Lung (tissue), 12 donors: Measurements from ENCODE around the gene SERPING1. TPM values are rescaled to one million over a fixed set of nuclear protein-coding genes. Genes with fewer than 3 reads are reported as not detected.

Source experiments
- ATAC-seq: fragments of 200-7000 bp; cut with Tn5 transposase; one replicate; pipeline ENCODE4 v1.9.1; 2020; ENCODE audit warnings: moderate number of reproducible peaks; ENCODE audit not compliant: insufficient read depth, low FRiP score
- DNase-seq, 3 donors: peaks; one replicate each; pipeline ENCODE4 v3.0.0-alpha.2; 2013 to 2017
- H3K27ac ChIP-seq, 2 donors: one replicate each; pipeline ENCODE4 v1.5.1; 2013; ENCODE audit warnings: mild to moderate bottlenecking in 2 of 2, moderate library complexity in 2 of 2, control low read depth in 1 of 2, inconsistent platforms in 1 of 2, low read depth in 1 of 2, low read length in 1 of 2
- H3K27me3 ChIP-seq, 3 donors: one replicate each; pipeline ENCODE4 v1.5.1; 2013; ENCODE audit warnings: low read length in 2 of 3; ENCODE audit not compliant: control insufficient read depth in 3 of 3, insufficient read depth in 3 of 3
- H3K36me3 ChIP-seq, 4 donors: one replicate each; pipeline ENCODE4 v1.5.1; 2013; ENCODE audit warnings: low read length in 4 of 4, mild to moderate bottlenecking in 1 of 4, moderate library complexity in 1 of 4; ENCODE audit not compliant: control insufficient read depth in 4 of 4, insufficient read depth in 4 of 4
- H3K4me1 ChIP-seq, 5 donors: one replicate each; pipeline ENCODE4 v1.5.1; 2013; ENCODE audit warnings: low read length in 5 of 5, mild to moderate bottlenecking in 2 of 5, moderate library complexity in 1 of 5; ENCODE audit not compliant: control insufficient read depth in 5 of 5, insufficient read depth in 5 of 5
- H3K4me3 ChIP-seq: one replicate; pipeline ENCODE4 v1.5.1; 2013; ENCODE audit warnings: mild to moderate bottlenecking, control low read depth, moderate library complexity
- H3K9ac ChIP-seq, 2 donors: one replicate each; pipeline ENCODE4 v1.5.1; 2013; ENCODE audit warnings: low read length in 2 of 2, control low read depth in 1 of 2; ENCODE audit not compliant: insufficient read depth in 1 of 2
- H3K9me3 ChIP-seq, 4 donors: one replicate each; pipeline ENCODE4 v1.5.1; 2013; ENCODE audit warnings: low read length in 3 of 4, mild to moderate bottlenecking in 1 of 4, moderate library complexity in 1 of 4; ENCODE audit not compliant: control insufficient read depth in 4 of 4, insufficient read depth in 3 of 4
- WGBS, 2 donors: extraction: QIAGEN DNeasy Blood & Tissue Kit; methylation state at CpG; one replicate each; pipeline ENCODE4 v1.1.7; 2013; 5-methylcytosine and 5-hydroxymethylcytosine counted together
- polyA plus RNA-seq, 2 donors: library from polyadenylated mRNA; stranded (reverse); fragments of 200-250 nt; gene quantifications; one replicate each; pipeline ENCODE4 v1.2.1, GENCODE V29; 2013
- total RNA-seq, 2 donors: library from RNA; depleted of rRNA in 1 of 2; stranded (reverse); fragments of >200 nt in 1 of 2; gene quantifications; one replicate each; pipeline ENCODE4 v1.2.1, GENCODE V29; 2014 to 2021
- TF ChIP-seq, protein P1 (sequence below): IDR thresholded peaks from 2 replicates; pipeline ENCODE4 v1.5.1; 2012; ENCODE audit warnings: mild to moderate bottlenecking; ENCODE audit errors: control extremely low read depth, extremely low read depth
- donor health status: control.
- donor health status: control.
- donor health status: Bipolar disorder and iron deficiency.
- donor health status: healthy.
- donor health status: DM: yes; HTN: yes; CAD: no.

The SERPING1 gene
- total and polyA plus RNA-seq, 4 donors: 102 to 418 (median 310) TPM

- H3K27me3 ChIP-seq: no peaks in the 10 kb centered on the region
- no peak overlapping the region for H3K27ac ChIP-seq
- H3K9me3 ChIP-seq: no peaks in the 10 kb centered on the region
- ATAC-seq: no peak
- TF ChIP-seq, protein P1, sequence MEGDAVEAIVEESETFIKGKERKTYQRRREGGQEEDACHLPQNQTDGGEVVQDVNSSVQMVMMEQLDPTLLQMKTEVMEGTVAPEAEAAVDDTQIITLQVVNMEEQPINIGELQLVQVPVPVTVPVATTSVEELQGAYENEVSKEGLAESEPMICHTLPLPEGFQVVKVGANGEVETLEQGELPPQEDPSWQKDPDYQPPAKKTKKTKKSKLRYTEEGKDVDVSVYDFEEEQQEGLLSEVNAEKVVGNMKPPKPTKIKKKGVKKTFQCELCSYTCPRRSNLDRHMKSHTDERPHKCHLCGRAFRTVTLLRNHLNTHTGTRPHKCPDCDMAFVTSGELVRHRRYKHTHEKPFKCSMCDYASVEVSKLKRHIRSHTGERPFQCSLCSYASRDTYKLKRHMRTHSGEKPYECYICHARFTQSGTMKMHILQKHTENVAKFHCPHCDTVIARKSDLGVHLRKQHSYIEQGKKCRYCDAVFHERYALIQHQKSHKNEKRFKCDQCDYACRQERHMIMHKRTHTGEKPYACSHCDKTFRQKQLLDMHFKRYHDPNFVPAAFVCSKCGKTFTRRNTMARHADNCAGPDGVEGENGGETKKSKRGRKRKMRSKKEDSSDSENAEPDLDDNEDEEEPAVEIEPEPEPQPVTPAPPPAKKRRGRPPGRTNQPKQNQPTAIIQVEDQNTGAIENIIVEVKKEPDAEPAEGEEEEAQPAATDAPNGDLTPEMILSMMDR: no peak
- H3K9ac ChIP-seq: no peak overlapping the region
- DNase-seq: no peak
- H3K36me3 ChIP-seq: peaks cover 3 to 52% (median 18%) of the 10 kb centered on the region in 4 donors
- WGBS, 2 donors: 88 to 92% methylated on average over 8 of the region's 8 CpGs
- no peak overlapping the region for H3K4me3 ChIP-seq
- H3K4me1 ChIP-seq: no peaks in the 10 kb centered on the region
Observed at GRCh38 chr11:57556041-57556440, 41.4 kb upstream of the SERPING1 start.

GRCh38 chr11:57560146-57560545 lies 37.3 kb upstream of the SERPING1 start:
- 90 to 96% methylated on average over 4 of the region's 4 CpGs for WGBS, 2 donors
- Histone ChIP-seq H3K4me3 (no peak overlapping the region), H3K27me3 (no peaks in the 10 kb centered on the region), H3K4me1 (peaks cover 0 to under 1% (median 0%) of the 10 kb centered on the region in 5 donors), H3K9ac (no peak overlapping the region), H3K36me3 (peaks cover 3 to 23% (median 10%) of the 10 kb centered on the region in 4 donors), H3K9me3 (no peaks in the 10 kb centered on the region), H3K27ac (no peak overlapping the region)
- TF ChIP-seq, protein P1: no peak
- DNase-seq (no peak), ATAC-seq (no peak)

DNA sequence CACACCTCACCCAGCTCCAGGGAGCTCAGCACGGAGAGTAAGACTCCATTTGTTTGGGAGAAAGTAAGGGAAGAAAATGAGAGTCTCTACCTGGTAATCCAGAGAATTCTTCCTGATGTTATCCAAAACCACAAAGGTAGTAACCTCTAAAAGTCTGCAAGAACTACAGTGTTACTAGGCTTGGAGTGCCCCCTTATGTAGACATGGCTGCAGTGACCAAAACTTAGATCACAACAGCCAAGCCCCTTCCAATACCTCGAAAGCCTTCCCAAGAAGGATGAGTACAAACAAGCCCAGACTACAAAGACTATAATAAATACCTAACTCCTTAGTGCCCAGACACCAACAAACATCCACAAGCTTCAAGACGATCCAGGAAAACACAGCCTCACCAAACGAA lies 34.9 kb upstream of the SERPING1 start:
- H3K9ac ChIP-seq: no peak overlapping the region
- peaks cover 0 to 11% (median 6%) of the 10 kb centered on the region in 4 donors for H3K36me3 ChIP-seq
- H3K27ac ChIP-seq: no peak overlapping the region
- no peaks in the 10 kb centered on the region for H3K27me3 ChIP-seq
- peaks cover 0 to 18% (median 5%) of the 10 kb centered on the region in 5 donors for H3K4me1 ChIP-seq
- TF ChIP-seq, protein P1: no peak
- no peak for ATAC-seq
- H3K9me3 ChIP-seq: no peaks in the 10 kb centered on the region
- no peak overlapping the region for H3K4me3 ChIP-seq
- no peak for DNase-seq
- WGBS, 2 donors: 83 to 87% methylated on average over 4 of the region's 4 CpGs
